HEK293 (cell line): ENCODE measurements around the gene STOX2.

Source experiments
- CTCF ChIA-PET: fragments of 350-600 bp; formaldehyde crosslinking; extraction: SDS; loops from one replicate; lab custom pipeline; 2021; ENCODE audit warnings: antibody characterized with exemption; lab: Yijun Ruan, JAX
- POLR2A ChIA-PET: fragments of 300-600 bp; formaldehyde crosslinking; extraction: SDS; loops from one replicate; lab custom pipeline; 2020; ENCODE audit warnings: antibody characterized with exemption, inconsistent platforms; lab: Yijun Ruan, JAX
- H3K27ac ChIP-seq: fragments of 200-500 bp; sonication (Bioruptor generic); 2 replicates; pipeline ENCODE4 v1.5.1; 2014; ENCODE audit warnings: low read depth, low read length, control low read depth, inconsistent platforms; ENCODE audit errors: extremely low read depth
- H3K36me3 ChIP-seq, 2 experiments: fragments of 200-500 bp in 1 of 2; sonication (Bioruptor generic) in 1 of 2; 1 replicate in 1 of 2; 2 replicates in 1 of 2; pipeline ENCODE4 v1.5.1; 2014 to 2017; ENCODE audit warnings: inconsistent platforms in 2 of 2, low read length in 2 of 2; ENCODE audit not compliant: control insufficient read depth in 2 of 2, insufficient read depth in 1 of 2
- H3K4me1 ChIP-seq: fragments of 200-500 bp; sonication (Bioruptor generic); 2 replicates; pipeline ENCODE4 v1.5.1; 2014; ENCODE audit warnings: mild to moderate bottlenecking, low read length, inconsistent platforms; ENCODE audit not compliant: control insufficient read depth, insufficient read depth
- H3K4me3 ChIP-seq: 2 replicates; pipeline ENCODE4 v1.5.1; 2011; ENCODE audit warnings: low read depth, mild to moderate bottlenecking, control low read depth, low read length, moderate library complexity
- H3K9me3 ChIP-seq: fragments of 200-500 bp; sonication (Bioruptor generic); 2 replicates; pipeline ENCODE4 v1.5.1; 2014; ENCODE audit warnings: low read depth, low read length, inconsistent platforms; ENCODE audit not compliant: control insufficient read depth, insufficient read depth
- FEZF1 ChIP-seq: fragments of 450-650 bp; formaldehyde crosslinking; IDR thresholded peaks from 2 replicates; pipeline ENCODE4 v1.5.1; 2016; ENCODE audit warnings: missing biosample characterization, missing genetic modification characterization
- HOXD13 ChIP-seq: sonication (generic); formaldehyde crosslinking; IDR thresholded peaks from 2 replicates; pipeline ENCODE4 v1.8.0; 2022; ENCODE audit warnings: missing genetic modification reagents, borderline replicate concordance
- IKZF3 ChIP-seq: fragments of 450-650 bp; IDR thresholded peaks from 2 replicates; pipeline ENCODE4 v1.5.0; 2018; ENCODE audit warnings: missing biosample characterization, mild to moderate bottlenecking, missing genetic modification characterization, moderate library complexity
- PRDM2 ChIP-seq: fragments of 450-650 bp; formaldehyde crosslinking; IDR thresholded peaks from 2 replicates; pipeline ENCODE4 v1.5.1; 2016; ENCODE audit warnings: missing biosample characterization, missing genetic modification characterization, borderline replicate concordance
- ZBTB1 ChIP-seq: fragments of 450-650 bp; formaldehyde crosslinking; IDR thresholded peaks from 2 replicates; pipeline ENCODE4 v1.5.1; 2016; ENCODE audit warnings: missing biosample characterization, missing genetic modification characterization
- ZBTB48 ChIP-seq: fragments of 450-650 bp; formaldehyde crosslinking; IDR thresholded peaks from 2 replicates; pipeline ENCODE4 v1.5.1; 2016; ENCODE audit warnings: missing biosample characterization, missing genetic modification characterization
- ZBTB7A ChIP-seq: fragments of 450-650 bp; formaldehyde crosslinking; IDR thresholded peaks from 2 replicates; pipeline ENCODE4 v1.5.1; 2016; ENCODE audit warnings: low read depth, missing biosample characterization, missing genetic modification characterization
- ZFP41 ChIP-seq: fragments of 450-650 bp; formaldehyde crosslinking; IDR thresholded peaks from 2 replicates; pipeline ENCODE4 v1.5.1; 2016; ENCODE audit warnings: missing biosample characterization, missing genetic modification characterization, borderline replicate concordance
- ZFP69B ChIP-seq: fragments of 450-650 bp; formaldehyde crosslinking; IDR thresholded peaks from 2 replicates; pipeline ENCODE4 v1.5.1; 2016; ENCODE audit warnings: missing biosample characterization, missing genetic modification characterization
- ZNF558 ChIP-seq: fragments of 450-650 bp; formaldehyde crosslinking; IDR thresholded peaks from 2 replicates; pipeline ENCODE4 v1.5.1; 2016; ENCODE audit warnings: missing biosample characterization, missing genetic modification characterization
- ZNF580 ChIP-seq: fragments of 450-650 bp; formaldehyde crosslinking; IDR thresholded peaks from 2 replicates; pipeline ENCODE4 v1.5.1; 2016; ENCODE audit warnings: missing biosample characterization, missing genetic modification characterization
- ZNF600 ChIP-seq: fragments of 450-650 bp; formaldehyde crosslinking; IDR thresholded peaks from 2 replicates; pipeline ENCODE4 v1.5.1; 2016; ENCODE audit warnings: missing biosample characterization, missing genetic modification characterization
- ZNF677 ChIP-seq: fragments of 450-650 bp; IDR thresholded peaks from 2 replicates; pipeline ENCODE4 v1.5.0; 2018; ENCODE audit warnings: missing biosample characterization, mild to moderate bottlenecking, missing genetic modification characterization, moderate library complexity
- ZNF776 ChIP-seq: fragments of 450-650 bp; formaldehyde crosslinking; IDR thresholded peaks from 2 replicates; pipeline ENCODE4 v1.5.0; 2017; ENCODE audit warnings: missing biosample characterization, missing genetic modification characterization, borderline replicate concordance
- ZNF785 ChIP-seq: fragments of 450-650 bp; formaldehyde crosslinking; IDR thresholded peaks from 2 replicates; pipeline ENCODE4 v1.5.1; 2016; ENCODE audit warnings: missing biosample characterization, missing genetic modification characterization
- TF ChIP-seq, protein P1 (sequence below): fragments of 450-650 bp; formaldehyde crosslinking; IDR thresholded peaks from 2 replicates; pipeline ENCODE4 v1.5.1; 2016; ENCODE audit warnings: missing biosample characterization, missing genetic modification characterization
- TF ChIP-seq, protein P2 (sequence below): fragments of 450-650 bp; formaldehyde crosslinking; IDR thresholded peaks from 2 replicates; pipeline ENCODE4 v1.5.1; 2017; ENCODE audit warnings: missing biosample characterization, missing genetic modification characterization
- TF ChIP-seq, protein P3 (sequence below): fragments of 450-650 bp; formaldehyde crosslinking; IDR thresholded peaks from 2 replicates; pipeline ENCODE4 v1.5.1; 2017; ENCODE audit warnings: missing biosample characterization, mild to moderate bottlenecking, missing genetic modification characterization, moderate library complexity
- TF ChIP-seq, protein P4 (sequence below): fragments of 450-650 bp; formaldehyde crosslinking; optimal IDR thresholded peaks from 2 replicates; pipeline ENCODE3; 2016; ENCODE audit warnings: missing biosample characterization, mild to moderate bottlenecking, missing genetic modification characterization

Gene STOX2

DNA sequence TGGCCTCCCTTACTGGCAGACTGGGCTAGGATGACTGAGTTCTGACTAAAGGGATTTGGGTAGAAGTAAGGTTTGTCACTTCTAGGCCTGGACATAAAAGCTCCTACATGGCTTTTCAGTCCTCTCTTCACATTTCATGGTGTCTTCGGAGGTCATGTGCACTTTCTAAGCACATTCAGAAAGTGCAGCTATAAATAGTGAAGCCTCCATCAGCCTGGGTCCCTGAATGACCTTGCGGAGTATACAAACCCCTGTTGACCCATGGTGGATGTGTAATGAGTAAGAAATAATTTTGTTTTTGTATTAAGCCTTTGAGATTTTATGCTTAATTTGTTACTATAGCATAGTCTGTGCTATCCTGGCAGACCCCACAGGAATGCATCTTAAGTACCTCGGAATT is 154.0 kb downstream of the STOX2 start:
- no peaks in the 10 kb centered on the region for H3K9me3 ChIP-seq
- TF ChIP-seq PRDM2, result no peak
- TF ChIP-seq, protein P1, sequence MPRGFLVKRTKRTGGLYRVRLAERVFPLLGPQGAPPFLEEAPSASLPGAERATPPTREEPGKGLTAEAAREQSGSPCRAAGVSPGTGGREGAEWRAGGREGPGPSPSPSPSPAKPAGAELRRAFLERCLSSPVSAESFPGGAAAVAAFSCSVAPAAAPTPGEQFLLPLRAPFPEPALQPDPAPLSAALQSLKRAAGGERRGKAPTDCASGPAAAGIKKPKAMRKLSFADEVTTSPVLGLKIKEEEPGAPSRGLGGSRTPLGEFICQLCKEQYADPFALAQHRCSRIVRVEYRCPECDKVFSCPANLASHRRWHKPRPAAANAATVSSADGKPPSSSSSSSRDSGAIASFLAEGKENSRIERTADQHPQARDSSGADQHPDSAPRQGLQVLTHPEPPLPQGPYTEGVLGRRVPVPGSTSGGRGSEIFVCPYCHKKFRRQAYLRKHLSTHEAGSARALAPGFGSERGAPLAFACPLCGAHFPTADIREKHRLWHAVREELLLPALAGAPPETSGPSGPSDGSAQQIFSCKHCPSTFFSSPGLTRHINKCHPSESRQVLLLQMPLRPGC (tag by site-specific recombination), result no peak
- TF ChIP-seq, protein P2, sequence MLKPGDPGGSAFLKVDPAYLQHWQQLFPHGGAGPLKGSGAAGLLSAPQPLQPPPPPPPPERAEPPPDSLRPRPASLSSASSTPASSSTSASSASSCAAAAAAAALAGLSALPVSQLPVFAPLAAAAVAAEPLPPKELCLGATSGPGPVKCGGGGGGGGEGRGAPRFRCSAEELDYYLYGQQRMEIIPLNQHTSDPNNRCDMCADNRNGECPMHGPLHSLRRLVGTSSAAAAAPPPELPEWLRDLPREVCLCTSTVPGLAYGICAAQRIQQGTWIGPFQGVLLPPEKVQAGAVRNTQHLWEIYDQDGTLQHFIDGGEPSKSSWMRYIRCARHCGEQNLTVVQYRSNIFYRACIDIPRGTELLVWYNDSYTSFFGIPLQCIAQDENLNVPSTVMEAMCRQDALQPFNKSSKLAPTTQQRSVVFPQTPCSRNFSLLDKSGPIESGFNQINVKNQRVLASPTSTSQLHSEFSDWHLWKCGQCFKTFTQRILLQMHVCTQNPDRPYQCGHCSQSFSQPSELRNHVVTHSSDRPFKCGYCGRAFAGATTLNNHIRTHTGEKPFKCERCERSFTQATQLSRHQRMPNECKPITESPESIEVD, result no peak
- no peak for TF ChIP-seq ZNF580 (tag by site-specific recombination)
- TF ChIP-seq ZBTB48 (tag by site-specific recombination), result no peak
- TF ChIP-seq ZBTB1, result no peak
- no peak for TF ChIP-seq ZNF558 (tag by site-specific recombination)
- TF ChIP-seq, all 188 proteins: peak for 0
- POLR2A ChIA-PET, result no interaction called here
- no peaks in the 10 kb centered on the region for H3K36me3 ChIP-seq
- H3K27ac ChIP-seq, result no peak overlapping the region
- CTCF ChIA-PET, result no interaction called here
- no peaks in the 10 kb centered on the region for H3K4me1 ChIP-seq
- H3K4me3 ChIP-seq, result no peak overlapping the region

DNA sequence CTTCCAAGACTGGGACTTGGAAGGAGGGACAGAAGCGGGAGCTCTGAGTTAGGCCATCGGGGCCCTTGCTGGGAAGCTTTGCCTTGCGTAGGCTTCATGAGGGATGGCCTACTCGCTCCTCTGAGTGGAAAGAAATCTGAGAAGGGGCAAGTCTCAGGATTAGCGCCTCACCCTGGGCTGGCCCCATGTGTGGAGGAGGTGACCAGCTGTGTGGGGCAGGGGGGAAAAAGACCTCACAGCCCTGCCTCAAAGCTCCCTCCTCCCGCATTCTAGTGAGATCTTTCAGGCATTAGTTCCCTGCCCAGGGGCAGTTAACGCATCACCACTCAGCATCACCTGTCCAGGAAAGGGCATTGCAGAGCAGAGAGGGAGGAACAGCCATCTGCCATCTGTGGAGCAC is 156.5 kb downstream of the STOX2 start:
- Histone ChIP-seq H3K4me3 (no peak overlapping the region), H3K4me1 (peaks cover 3% of the 10 kb centered on the region), H3K9me3 (no peaks in the 10 kb centered on the region), H3K36me3 (no peaks in the 10 kb centered on the region), H3K27ac (no peak overlapping the region)
- ChIA-PET POLR2A (no interaction called here), CTCF (no interaction called here)
- no peak for TF ChIP-seq FEZF1 (tag by site-specific recombination)
- no peak for TF ChIP-seq ZFP69B (tag by site-specific recombination)
- TF ChIP-seq ZNF580 (tag by site-specific recombination), result no peak
- TF ChIP-seq, protein P3, sequence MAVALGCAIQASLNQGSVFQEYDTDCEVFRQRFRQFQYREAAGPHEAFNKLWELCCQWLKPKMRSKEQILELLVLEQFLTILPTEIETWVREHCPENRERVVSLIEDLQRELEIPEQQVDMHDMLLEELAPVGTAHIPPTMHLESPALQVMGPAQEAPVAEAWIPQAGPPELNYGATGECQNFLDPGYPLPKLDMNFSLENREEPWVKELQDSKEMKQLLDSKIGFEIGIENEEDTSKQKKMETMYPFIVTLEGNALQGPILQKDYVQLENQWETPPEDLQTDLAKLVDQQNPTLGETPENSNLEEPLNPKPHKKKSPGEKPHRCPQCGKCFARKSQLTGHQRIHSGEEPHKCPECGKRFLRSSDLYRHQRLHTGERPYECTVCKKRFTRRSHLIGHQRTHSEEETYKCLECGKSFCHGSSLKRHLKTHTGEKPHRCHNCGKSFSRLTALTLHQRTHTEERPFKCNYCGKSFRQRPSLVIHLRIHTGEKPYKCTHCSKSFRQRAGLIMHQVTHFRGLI (tag by site-specific recombination), result no peak
- TF ChIP-seq, protein P4, sequence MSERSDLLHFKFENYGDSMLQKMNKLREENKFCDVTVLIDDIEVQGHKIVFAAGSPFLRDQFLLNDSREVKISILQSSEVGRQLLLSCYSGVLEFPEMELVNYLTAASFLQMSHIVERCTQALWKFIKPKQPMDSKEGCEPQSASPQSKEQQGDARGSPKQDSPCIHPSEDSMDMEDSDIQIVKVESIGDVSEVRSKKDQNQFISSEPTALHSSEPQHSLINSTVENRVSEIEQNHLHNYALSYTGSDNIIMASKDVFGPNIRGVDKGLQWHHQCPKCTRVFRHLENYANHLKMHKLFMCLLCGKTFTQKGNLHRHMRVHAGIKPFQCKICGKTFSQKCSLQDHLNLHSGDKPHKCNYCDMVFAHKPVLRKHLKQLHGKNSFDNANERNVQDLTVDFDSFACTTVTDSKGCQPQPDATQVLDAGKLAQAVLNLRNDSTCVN (tag by site-specific recombination), result no peak
- no peak for TF ChIP-seq HOXD13 (CRISPR knock-in tag)
- no peak for TF ChIP-seq ZNF600 (tag by site-specific recombination)
- TF ChIP-seq ZFP41 (tag by site-specific recombination), result no peak
- TF ChIP-seq ZBTB7A (tag by site-specific recombination), result no peak
- TF ChIP-seq ZNF776, result no peak
- TF ChIP-seq IKZF3 (tag by site-specific recombination), result no peak
- TF ChIP-seq ZNF677, result no peak
- no peak for TF ChIP-seq ZNF785 (tag by site-specific recombination)
